Trophoblast cell (in vitro differentiated cells and primary cell): Measurements from ENCODE around the gene ZNF621.

Source experiments
- DNase-seq, 2 donors: peaks; one replicate each; pipeline ENCODE4 v3.0.0-alpha.2; 2016
- H2AFZ ChIP-seq: 2 replicates; pipeline ENCODE4 v1.6.1; 2013; ENCODE audit warnings: low read length, moderate library complexity, mild to moderate bottlenecking; ENCODE audit not compliant: insufficient read depth, poor library complexity
- H2AK5ac ChIP-seq: 2 replicates; pipeline ENCODE4 v1.6.1; 2013; ENCODE audit warnings: mild to moderate bottlenecking, low read length
- H2BK120ac ChIP-seq: 2 replicates; pipeline ENCODE4 v1.6.1; 2013; ENCODE audit warnings: low read length, mild to moderate bottlenecking, moderate library complexity; ENCODE audit not compliant: insufficient read depth, poor library complexity
- H2BK12ac ChIP-seq: 2 replicates; pipeline ENCODE4 v1.6.1; 2013; ENCODE audit warnings: mild to moderate bottlenecking, low read length, moderate library complexity
- H2BK5ac ChIP-seq: 2 replicates; pipeline ENCODE4 v1.6.1; 2013; ENCODE audit warnings: low read length, low read depth, moderate library complexity, mild to moderate bottlenecking; ENCODE audit not compliant: poor library complexity
- H3K14ac ChIP-seq: 2 replicates; pipeline ENCODE4 v1.6.1; 2013; ENCODE audit warnings: mild to moderate bottlenecking, low read length
- H3K18ac ChIP-seq: 2 replicates; pipeline ENCODE4 v1.6.1; 2013; ENCODE audit warnings: mild to moderate bottlenecking, low read length
- H3K23ac ChIP-seq: 2 replicates; pipeline ENCODE4 v1.6.1; 2013; ENCODE audit warnings: low read length
- H3K27ac ChIP-seq: 2 replicates; pipeline ENCODE4 v1.5.1; 2013; ENCODE audit warnings: low read depth, mild to moderate bottlenecking, inconsistent platforms, low read length, moderate library complexity
- H3K27me3 ChIP-seq: 2 replicates; pipeline ENCODE4 v1.6.1; 2013; ENCODE audit warnings: inconsistent platforms, mild to moderate bottlenecking, low read length, moderate library complexity; ENCODE audit not compliant: insufficient read depth
- H3K36me3 ChIP-seq, 2 experiments: 1 replicate in 1 of 2; 2 replicates in 1 of 2; pipeline ENCODE4 v1.6.1; 2013; ENCODE audit warnings: low read length in 2 of 2, mild to moderate bottlenecking in 2 of 2, moderate library complexity in 1 of 2; ENCODE audit not compliant: insufficient read depth in 2 of 2, control insufficient read depth in 1 of 2
- H3K4ac ChIP-seq: 2 replicates; pipeline ENCODE4 v1.6.1; 2013; ENCODE audit warnings: low read depth, mild to moderate bottlenecking, low read length, moderate library complexity
- H3K4me1 ChIP-seq, 2 experiments: 1 replicate in 1 of 2; 2 replicates in 1 of 2; pipeline ENCODE4 v1.6.1; 2013; ENCODE audit warnings: low read length in 2 of 2, mild to moderate bottlenecking in 2 of 2, moderate library complexity in 1 of 2; ENCODE audit not compliant: insufficient read depth in 2 of 2, control insufficient read depth in 1 of 2
- H3K4me2 ChIP-seq: 2 replicates; pipeline ENCODE4 v1.6.1; 2013; ENCODE audit warnings: inconsistent platforms, mild to moderate bottlenecking, low read length, moderate library complexity
- H3K4me3 ChIP-seq: 2 replicates; pipeline ENCODE4 v1.5.1; 2013; ENCODE audit warnings: mild to moderate bottlenecking, low read depth, low read length, inconsistent platforms
- H3K79me1 ChIP-seq: one replicate; pipeline ENCODE4 v1.6.1; 2013; ENCODE audit warnings: low read length
- H3K79me2 ChIP-seq: 2 replicates; pipeline ENCODE4 v1.6.1; 2013; ENCODE audit warnings: low read length, mild to moderate bottlenecking; ENCODE audit not compliant: control insufficient read depth, insufficient read depth, poor library complexity
- H3K9ac ChIP-seq: 2 replicates; pipeline ENCODE4 v1.6.1; 2013; ENCODE audit warnings: mild to moderate bottlenecking, low read length
- H3K9me3 ChIP-seq: 2 replicates; pipeline ENCODE4 v1.6.1; 2013; ENCODE audit warnings: low read depth, mild to moderate bottlenecking, control low read depth, inconsistent platforms, low read length; ENCODE audit not compliant: insufficient read depth
- H4K12ac ChIP-seq: 2 replicates; pipeline ENCODE4 v1.6.1; 2013; ENCODE audit warnings: low read depth, mild to moderate bottlenecking, low read length, moderate library complexity
- H4K8ac ChIP-seq: 2 replicates; pipeline ENCODE4 v1.6.1; 2013; ENCODE audit warnings: low read depth, mild to moderate bottlenecking, low read length, moderate library complexity
- H4K91ac ChIP-seq: one replicate; pipeline ENCODE4 v1.6.1; 2013; ENCODE audit warnings: low read depth, mild to moderate bottlenecking, low read length, moderate library complexity
- WGBS: extraction: QIAGEN DNeasy Blood & Tissue Kit; methylation state at CpG from one replicate; pipeline ENCODE4 v1.1.7; 2013; ENCODE audit warnings: missing lambda C conversion rate; ENCODE audit not compliant: insufficient read length, insufficient coverage; ENCODE audit errors: extremely low coverage; 5-methylcytosine and 5-hydroxymethylcytosine counted together

Gene ZNF621

DNA sequence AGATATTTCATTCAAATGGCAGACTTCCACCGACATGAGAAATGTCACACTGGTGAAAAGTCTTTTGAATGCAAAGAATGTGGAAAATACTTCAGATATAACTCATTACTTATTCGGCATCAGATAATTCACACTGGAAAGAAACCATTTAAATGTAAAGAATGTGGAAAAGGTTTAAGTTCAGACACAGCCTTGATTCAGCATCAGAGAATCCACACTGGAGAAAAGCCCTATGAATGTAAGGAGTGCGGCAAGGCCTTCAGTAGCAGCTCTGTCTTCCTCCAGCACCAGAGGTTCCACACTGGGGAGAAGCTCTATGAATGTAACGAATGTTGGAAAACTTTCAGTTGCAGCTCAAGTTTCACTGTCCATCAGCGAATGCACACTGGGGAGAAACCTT, 8.6 kb upstream of the ZNF621 start:
- H3K14ac ChIP-seq = no peak overlapping the region
- H2BK120ac ChIP-seq = no peak overlapping the region
- no peak overlapping the region for H3K23ac ChIP-seq
- H3K36me3 ChIP-seq = peaks cover 12 to 16% of the 10 kb centered on the region in 2 experiments
- no peaks in the 10 kb centered on the region for H3K27me3 ChIP-seq
- no peaks in the 10 kb centered on the region for H3K9me3 ChIP-seq
- H3K4ac ChIP-seq = no peak overlapping the region
- no peak overlapping the region for H3K18ac ChIP-seq
- H4K8ac ChIP-seq = no peak overlapping the region
- no peaks in the 10 kb centered on the region for H3K79me1 ChIP-seq
- H2BK12ac ChIP-seq = no peak overlapping the region
- no peaks in the 10 kb centered on the region for H3K79me2 ChIP-seq
- no peak overlapping the region for H3K9ac ChIP-seq
- no peak overlapping the region for H3K27ac ChIP-seq
- no peak overlapping the region for H4K12ac ChIP-seq
- no peak overlapping the region for H2AK5ac ChIP-seq
- H3K4me1 ChIP-seq = no peaks in the 10 kb centered on the region
- WGBS = no CpG with 5 or more reads among the region's 5 CpGs
- H4K91ac ChIP-seq = no peak overlapping the region
- no peak overlapping the region for H2BK5ac ChIP-seq
- no peak overlapping the region for H3K4me3 ChIP-seq
- peak; percentile 38 to 91 for DNase-seq
- H2AFZ ChIP-seq = no peak overlapping the region
- H3K4me2 ChIP-seq = no peak overlapping the region

DNA sequence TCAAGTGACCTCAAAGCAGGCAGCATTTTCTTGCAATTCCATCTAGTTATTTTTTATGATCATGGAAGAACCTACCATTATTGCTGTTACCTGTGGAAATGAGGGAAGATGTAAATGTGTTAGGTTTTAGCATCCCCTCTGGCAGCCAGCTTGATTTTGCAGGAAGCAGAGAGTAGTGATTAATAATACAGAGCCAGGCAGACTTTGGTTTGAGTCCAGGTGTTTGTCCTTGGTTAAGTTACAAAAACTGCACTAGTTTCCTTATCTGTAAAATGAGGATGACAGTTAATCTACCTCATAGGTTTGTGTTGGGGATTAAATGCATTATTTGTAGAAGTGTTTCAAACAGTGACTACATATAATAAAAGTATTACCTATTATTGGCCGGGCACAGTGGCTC, 6.7 kb upstream of the ZNF621 start:
- H2AFZ ChIP-seq = no peak overlapping the region
- no peak overlapping the region for H3K4me3 ChIP-seq

DNA sequence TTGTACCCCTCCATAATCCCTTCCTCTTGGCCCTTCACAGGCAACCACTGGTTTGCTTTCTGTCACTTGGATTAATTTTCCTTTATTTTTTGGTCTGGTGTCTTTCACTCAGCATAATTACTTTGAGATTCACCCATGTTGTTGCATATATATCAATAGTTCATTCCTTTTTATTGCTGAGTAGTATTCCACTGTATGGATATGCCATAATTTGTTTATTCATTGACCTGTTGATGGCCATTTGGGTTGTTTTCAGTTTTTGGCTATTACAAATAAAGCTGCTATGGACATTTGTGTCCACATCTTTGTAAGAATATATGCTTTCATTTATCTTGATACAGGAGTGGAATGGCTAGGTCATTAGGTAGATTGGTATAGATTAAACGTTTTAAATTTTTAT, 5.9 kb upstream of the ZNF621 start:
- H2BK5ac ChIP-seq = no peak overlapping the region
- peaks cover 8 to 11% of the 10 kb centered on the region in 2 experiments for H3K36me3 ChIP-seq
- no peak overlapping the region for H4K12ac ChIP-seq
- no peaks in the 10 kb centered on the region for H3K79me1 ChIP-seq
- no peak overlapping the region for H3K27ac ChIP-seq
- no peaks in the 10 kb centered on the region for H3K4me1 ChIP-seq
- no peak overlapping the region for H2BK12ac ChIP-seq
- no peak overlapping the region for H3K14ac ChIP-seq
- H3K4me3 ChIP-seq = no peak overlapping the region
- no peak overlapping the region for H2BK120ac ChIP-seq
- no peak overlapping the region for H2AK5ac ChIP-seq
- H3K23ac ChIP-seq = no peak overlapping the region
- H3K4me2 ChIP-seq = no peak overlapping the region
- no peaks in the 10 kb centered on the region for H3K27me3 ChIP-seq
- H4K8ac ChIP-seq = no peak overlapping the region
- H3K9ac ChIP-seq = no peak overlapping the region
- 100% methylated on average over 1 of the region's 1 CpG for WGBS
- no peak overlapping the region for H2AFZ ChIP-seq
- no peaks in the 10 kb centered on the region for H3K9me3 ChIP-seq
- H3K4ac ChIP-seq = no peak overlapping the region
- H3K79me2 ChIP-seq = no peaks in the 10 kb centered on the region
- no peak overlapping the region for H4K91ac ChIP-seq
- no peak for DNase-seq
- H3K18ac ChIP-seq = no peak overlapping the region

More for the DNA sequence above, 6.7 kb upstream of the ZNF621 start:
- Histone ChIP-seq H2BK5ac (no peak overlapping the region), H3K9me3 (no peaks in the 10 kb centered on the region), H3K18ac (no peak overlapping the region), H2BK12ac (no peak overlapping the region), H4K8ac (no peak overlapping the region), H3K14ac (no peak overlapping the region), H2BK120ac (no peak overlapping the region), H3K4me1 (no peaks in the 10 kb centered on the region), H3K79me2 (no peaks in the 10 kb centered on the region), H3K4me2 (no peak overlapping the region), H2AK5ac (no peak overlapping the region), H3K27me3 (no peaks in the 10 kb centered on the region), H3K79me1 (no peaks in the 10 kb centered on the region), H4K12ac (no peak overlapping the region), H3K36me3 (peaks cover 9 to 11% of the 10 kb centered on the region in 2 experiments), H3K4ac (no peak overlapping the region), H4K91ac (no peak overlapping the region), H3K27ac (no peak overlapping the region), H3K9ac (no peak overlapping the region), H3K23ac (no peak overlapping the region)
- no peak for DNase-seq
- no CpG with 5 or more reads among the region's 1 CpG for WGBS

DNA sequence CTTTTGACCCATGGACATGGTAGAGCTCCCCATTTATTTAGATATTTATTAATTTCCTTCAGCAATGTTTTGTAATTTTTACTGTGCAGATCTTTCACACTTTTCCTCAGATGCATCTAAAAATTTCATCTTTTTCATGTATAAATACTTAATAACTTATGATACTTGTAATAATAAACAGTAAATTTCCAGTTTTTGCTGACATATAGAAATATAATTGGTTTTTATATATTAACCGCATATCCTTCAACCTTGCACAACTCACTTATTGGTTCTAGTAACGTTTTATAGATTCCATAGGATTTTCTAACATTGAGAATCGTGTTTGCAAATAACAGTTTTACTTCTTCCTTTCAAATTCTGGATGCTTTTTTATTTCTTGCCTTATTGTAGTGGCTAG, 3.5 kb upstream of the ZNF621 start:
- Histone ChIP-seq H3K27ac (no peak overlapping the region), H3K4ac (no peak overlapping the region), H2BK5ac (no peak overlapping the region), H3K9me3 (no peaks in the 10 kb centered on the region), H3K4me2 (no peak overlapping the region), H3K4me1 (peaks cover 5 to 8% of the 10 kb centered on the region in 2 experiments), H4K12ac (no peak overlapping the region), H3K18ac (no peak overlapping the region), H2AK5ac (no peak overlapping the region), H3K4me3 (no peak overlapping the region), H2BK12ac (no peak overlapping the region), H3K23ac (no peak overlapping the region), H3K14ac (no peak overlapping the region), H2BK120ac (no peak overlapping the region), H2AFZ (no peak overlapping the region), H4K91ac (no peak overlapping the region), H3K79me2 (peaks cover 8% of the 10 kb centered on the region), H3K27me3 (no peaks in the 10 kb centered on the region), H4K8ac (no peak overlapping the region), H3K79me1 (peaks cover 8% of the 10 kb centered on the region), H3K9ac (no peak overlapping the region), H3K36me3 (peaks cover 0 to 5% of the 10 kb centered on the region in 2 experiments)
- no CpG with 5 or more reads among the region's 3 CpGs for WGBS
- no peak for DNase-seq
